GM23338 (cell line): Measurements from ENCODE around the gene SEMG2. TPM values are rescaled to one million over a fixed set of nuclear protein-coding genes. Genes with fewer than 3 reads are reported as not detected.
A peak's percentile ranks its signal among the peaks of the same experiment; 100 is the strongest.

Experiments used
- ATAC-seq: fragments of 200-7000 bp; cut with Tn5 transposase; 3 replicates; pipeline ENCODE4 v1.9.1; 2020
- DNase-seq: peaks from one replicate; pipeline ENCODE4 v3.0.0-alpha.2; 2015; ENCODE audit warnings: low spot score
- H2AFZ ChIP-seq: fragments of 200-600 bp; sonication (generic); 2 replicates; pipeline ENCODE4 v1.8.0; 2016; ENCODE audit warnings: antibody characterized with exemption, mild to moderate bottlenecking, moderate library complexity
- H3F3A ChIP-seq: fragments of 200-600 bp; sonication (generic); replicated peaks from 2 replicates; pipeline ENCODE4 v1.8.0; 2017; ENCODE audit warnings: antibody characterized with exemption, mixed run types, low read depth
- H3K27ac ChIP-seq: fragments of 200-600 bp; sonication (generic); 2 replicates; pipeline ENCODE4 v1.6.1; 2016; ENCODE audit warnings: low read depth
- H3K27me3 ChIP-seq: fragments of 200-600 bp; sonication (generic); 2 replicates; pipeline ENCODE4 v1.8.0; 2016; ENCODE audit warnings: mild to moderate bottlenecking, mixed run types, moderate library complexity; ENCODE audit not compliant: insufficient read depth
- H3K36me3 ChIP-seq: fragments of 200-600 bp; sonication (generic); 2 replicates; pipeline ENCODE4 v1.8.0; 2016; ENCODE audit warnings: mild to moderate bottlenecking; ENCODE audit not compliant: insufficient read depth
- H3K4me1 ChIP-seq: fragments of 200-600 bp; sonication (generic); 2 replicates; pipeline ENCODE4 v1.8.0; 2016; ENCODE audit warnings: mild to moderate bottlenecking, moderate library complexity; ENCODE audit not compliant: insufficient read depth
- H3K4me2 ChIP-seq: fragments of 200-600 bp; sonication (generic); 2 replicates; pipeline ENCODE4 v1.7.1; 2017; ENCODE audit warnings: mixed run types
- H3K4me3 ChIP-seq: fragments of 200-600 bp; sonication (generic); 2 replicates; pipeline ENCODE4 v1.6.1; 2016; ENCODE audit warnings: mixed run types
- H3K79me2 ChIP-seq: fragments of 200-600 bp; sonication (generic); replicated peaks from 2 replicates; pipeline ENCODE4 v1.8.0; 2017; ENCODE audit warnings: mild to moderate bottlenecking; ENCODE audit not compliant: insufficient read depth
- H3K9me2 ChIP-seq: fragments of 200-600 bp; sonication (generic); 2 replicates; pipeline ENCODE4 v1.8.0; 2017; ENCODE audit not compliant: insufficient read depth
- H4K20me1 ChIP-seq: fragments of 200-600 bp; sonication (generic); replicated peaks from 2 replicates; pipeline ENCODE4 v1.8.0; 2017; ENCODE audit warnings: mild to moderate bottlenecking; ENCODE audit not compliant: insufficient read depth
- H3K27ac Mint-ChIP-seq: 2 replicates; pipeline ENCODE4 v1.8.0; 2020; ENCODE audit warnings: inconsistent platforms, mild to moderate bottlenecking, moderate library complexity, mixed read lengths
- H3K27me3 Mint-ChIP-seq: 3 replicates; pipeline ENCODE4 v1.8.0; 2022; ENCODE audit warnings: low read depth, mild to moderate bottlenecking, moderate library complexity, mixed read lengths, inconsistent platforms; ENCODE audit not compliant: insufficient read depth, poor library complexity
- H3K36me3 Mint-ChIP-seq: 3 replicates; pipeline ENCODE4 v1.8.0; 2021; ENCODE audit warnings: low read depth, mild to moderate bottlenecking, inconsistent platforms, moderate library complexity, mixed read lengths
- H3K4me1 Mint-ChIP-seq: 3 replicates; pipeline ENCODE4 v1.8.0; 2020; ENCODE audit warnings: mild to moderate bottlenecking, inconsistent platforms, mixed read lengths
- H3K4me3 Mint-ChIP-seq: 3 replicates; pipeline ENCODE4 v1.8.0; 2021; ENCODE audit warnings: moderate library complexity, mild to moderate bottlenecking, inconsistent platforms, mixed read lengths
- H3K9me3 Mint-ChIP-seq: 3 replicates; pipeline ENCODE4 v1.8.0; 2020; ENCODE audit warnings: moderate library complexity, mild to moderate bottlenecking, inconsistent platforms, mixed read lengths
- CREB1 ChIP-seq: fragments of 250-450 bp; sonication (Bioruptor Pico); IDR thresholded peaks from 2 replicates; pipeline ENCODE4 v1.5.0; 2020; ENCODE audit warnings: low read depth, mild to moderate bottlenecking, moderate library complexity
- CTCF ChIP-seq, 2 experiments: fragments of 200-600 bp in 1 of 2; sonication (generic) in 1 of 2; conservative IDR thresholded peaks; 2 replicates each; pipeline versions ENCODE4 v1.5.1 to v1.6.1; 2016 to 2017; ENCODE audit warnings: antibody characterized with exemption in 2 of 2, low read depth in 2 of 2, mild to moderate bottlenecking in 2 of 2, moderate library complexity in 1 of 2
- ETS1 ChIP-seq: IDR thresholded peaks from 2 replicates; pipeline ENCODE4 v1.6.1; 2016; ENCODE audit warnings: antibody characterized with exemption
- EZH2 ChIP-seq: fragments of 200-600 bp; sonication (generic); IDR thresholded peaks from one replicate; pipeline ENCODE4 v1.8.0; 2017; ENCODE audit warnings: antibody characterized with exemption, mild to moderate bottlenecking, low read depth; ENCODE audit not compliant: unreplicated experiment
- EZH2phosphoT487 ChIP-seq: fragments of 200-600 bp; sonication (generic); IDR thresholded peaks from one replicate; pipeline ENCODE4 v1.8.1; 2018; ENCODE audit warnings: antibody characterized with exemption; ENCODE audit not compliant: unreplicated experiment
- JUNB ChIP-seq: IDR thresholded peaks from one replicate; pipeline ENCODE4 v1.6.1; 2016; ENCODE audit warnings: antibody characterized with exemption; ENCODE audit not compliant: unreplicated experiment
- NANOG ChIP-seq: IDR thresholded peaks from 2 replicates; pipeline ENCODE4 v1.6.1; 2016; ENCODE audit warnings: antibody characterized with exemption, borderline replicate concordance
- POLR2AphosphoS5 ChIP-seq: IDR thresholded peaks from 2 replicates; pipeline ENCODE4 v1.6.1; 2016; ENCODE audit warnings: antibody characterized with exemption, low read depth
- REST ChIP-seq: IDR thresholded peaks from one replicate; pipeline ENCODE4 v1.6.1; 2018; ENCODE audit warnings: antibody characterized with exemption; ENCODE audit not compliant: unreplicated experiment
- STAT1 ChIP-seq: IDR thresholded peaks from one replicate; pipeline ENCODE4 v1.6.1; 2016; ENCODE audit warnings: antibody characterized with exemption; ENCODE audit not compliant: unreplicated experiment
- ZNF114 ChIP-seq: fragments of 250-450 bp; sonication (Bioruptor Pico); IDR thresholded peaks from 2 replicates; pipeline ENCODE4 v1.5.0; 2020; ENCODE audit warnings: mild to moderate bottlenecking, moderate library complexity
- ZNF331 ChIP-seq: fragments of 250-450 bp; sonication (Bioruptor Pico); IDR thresholded peaks from 2 replicates; pipeline ENCODE4 v1.5.0; 2020; ENCODE audit warnings: low read depth, mild to moderate bottlenecking, moderate library complexity
- ZNF462 ChIP-seq: fragments of 250-450 bp; sonication (Bioruptor Pico); IDR thresholded peaks from 2 replicates; pipeline ENCODE4 v1.5.0; 2020; ENCODE audit warnings: mild to moderate bottlenecking, moderate library complexity
- polyA plus RNA-seq: library from polyadenylated mRNA; unstranded; fragments of >200 nt; fragmentation: Nextera tagmentation; extraction: Ambion mirVana; gene quantifications from 2 replicates; pipeline ENCODE4 v1.2.1, GENCODE V29; 2016
- total RNA-seq: library from RNA; depleted of rRNA; stranded (reverse); fragments of >200 nt; shearing (Covaris generic); gene quantifications from 2 replicates; pipeline ENCODE4 v1.2.3, GENCODE V29; 2014

SEMG2 gene
- total and polyA plus RNA-seq, 2 experiments from 2014 or later, result not detected

GRCh38 chr20:45263556-45264266 is 42.5 kb downstream of the SEMG2 start:
- TF ChIP-seq ZNF114 (CRISPR knock-in tag) (no peak), ZNF462 (no peak), POLR2AphosphoS5 (no peak), EZH2phosphoT487 (no peak), EZH2 (no peak), REST (no peak), ETS1 (no peak), CREB1 (CRISPR knock-in tag) (no peak), STAT1 (no peak), NANOG (no peak), CTCF (conservative IDR thresholded peaks at IDR 0.05; ENCODE audit: low read depth in 2 of 2) (no peak), JUNB (no peak), ZNF331 (CRISPR knock-in tag) (no peak)
- Mint-ChIP-seq H3K9me3 (no peaks in the 10 kb centered on the region), H3K27me3 (peaks cover 3% of the 10 kb centered on the region), H3K27ac (no peak overlapping the region), H3K4me1 (peaks cover 4% of the 10 kb centered on the region), H3K36me3 (no peaks in the 10 kb centered on the region), H3K4me3 (no peak overlapping the region)
- Histone ChIP-seq H2AFZ (peak overlapping the region; percentile 73; the same call in 1 of the 2 replicates), H3K27ac (no peak overlapping the region), H3K4me3 (no peak overlapping the region), H3K79me2 (no peaks in the 10 kb centered on the region), H3K4me2 (no peak overlapping the region), H4K20me1 (no peaks in the 10 kb centered on the region), H3F3A (no peaks in the 10 kb centered on the region), H3K9me2 (peaks cover 3% of the 10 kb centered on the region; the same call in 1 of the 2 replicates), H3K36me3 (no peaks in the 10 kb centered on the region), H3K27me3 (no peaks in the 10 kb centered on the region), H3K4me1 (peaks cover 8% of the 10 kb centered on the region)
- ATAC-seq (no peak), DNase-seq (no peak)
